GM20431 (cell line): ENCODE results near the gene P2RX6.
"Not testable (repeated sequence)": the region's sequence is repeated elsewhere in the genome, so short reads cannot be mapped to it uniquely, and the experiment has no call there.

Experiments used
- in situ Hi-C: fragments of 300-500 bp; cut with MseI, MboI; formaldehyde crosslinking; loops from one replicate; pipeline ENCODE4 v1.15.0; 2020; ENCODE audit warnings: low sequenced_read_pairs; ENCODE audit not compliant: unreplicated experiment

P2RX6 gene

GRCh38 chr22:21070690-21071615, 56.0 kb downstream of the P2RX6 start:
- in situ Hi-C loops, result no loop called here

GRCh38 chr22:21071796-21072195, 56.8 kb downstream of the P2RX6 start:
- in situ Hi-C loops, result not testable (repeated sequence)

DNA sequence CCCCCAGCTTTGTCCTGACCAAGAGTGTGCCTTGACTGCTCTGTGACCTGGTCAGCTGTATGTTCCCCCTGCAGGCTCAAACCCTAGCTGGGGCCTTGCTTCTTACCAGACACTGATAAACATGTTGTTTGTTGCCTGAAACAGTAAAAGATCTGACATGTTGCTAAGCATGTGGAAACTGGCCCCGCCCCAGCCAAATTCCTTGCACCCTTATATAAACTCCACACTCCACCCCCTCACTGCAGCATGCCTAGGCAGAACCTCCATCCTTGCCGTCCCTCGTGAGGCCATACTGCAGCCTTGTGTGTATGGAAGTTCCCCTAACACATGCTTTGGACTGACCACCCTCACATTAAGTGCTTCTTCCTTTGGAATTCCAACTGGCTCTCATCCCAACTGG, 58.1 kb downstream of the P2RX6 start:
- in situ Hi-C loops, result no loop called here

DNA sequence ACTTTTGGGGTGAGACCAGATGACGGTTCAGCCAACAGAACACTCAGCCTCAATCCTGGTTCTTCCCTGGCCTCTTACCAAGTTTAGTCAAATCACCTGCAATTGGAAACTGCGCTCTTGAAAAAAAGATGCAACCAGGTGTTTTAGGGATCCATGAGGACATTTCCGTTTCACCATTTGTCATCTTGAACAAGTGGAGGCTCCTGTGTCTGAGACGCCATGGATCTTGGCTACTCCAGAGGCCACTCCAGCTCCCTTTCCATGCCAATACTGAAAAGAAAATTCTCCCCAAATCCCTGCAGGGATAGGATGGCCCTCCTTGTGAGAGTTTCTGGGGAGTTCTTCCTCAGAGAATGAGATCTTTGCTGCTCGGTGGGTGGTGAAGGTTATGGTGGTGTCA, 58.5 kb downstream of the P2RX6 start:
- in situ Hi-C loops, result no loop called here

GRCh38 chr22:21074102-21074715, 59.2 kb downstream of the P2RX6 start:
- in situ Hi-C loops, result no loop called here

DNA sequence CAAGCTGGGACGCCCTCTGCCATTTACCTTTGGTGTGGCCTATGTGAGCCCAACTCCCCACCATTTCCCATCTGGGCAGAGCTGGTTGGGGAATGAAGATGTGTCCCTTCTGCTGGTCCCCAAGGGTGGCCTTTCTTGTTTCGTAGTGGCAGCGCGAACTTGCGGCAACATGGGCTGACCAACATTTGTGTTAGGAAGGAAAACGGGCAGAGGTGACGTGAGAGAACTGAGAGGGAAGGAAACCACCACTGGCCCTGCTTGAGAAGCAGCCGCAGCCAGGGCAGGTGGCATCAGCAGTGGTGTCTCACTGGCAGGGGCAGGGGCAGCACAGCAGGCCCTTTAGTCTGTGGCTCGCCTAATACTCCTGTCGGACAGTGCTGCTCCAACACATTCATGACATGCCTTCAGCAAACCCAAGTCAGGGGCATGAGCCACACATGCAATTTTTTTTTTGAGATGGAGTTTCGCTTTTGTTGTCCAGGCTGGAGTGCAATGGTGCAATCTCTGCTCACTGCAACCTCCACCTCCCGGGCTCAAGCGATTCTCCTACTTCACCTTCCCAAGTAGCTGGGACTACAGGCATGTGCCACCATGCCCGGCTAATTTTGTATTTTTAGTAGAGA, 60.7 kb downstream of the P2RX6 start:
- in situ Hi-C loops, result no loop called here

DNA sequence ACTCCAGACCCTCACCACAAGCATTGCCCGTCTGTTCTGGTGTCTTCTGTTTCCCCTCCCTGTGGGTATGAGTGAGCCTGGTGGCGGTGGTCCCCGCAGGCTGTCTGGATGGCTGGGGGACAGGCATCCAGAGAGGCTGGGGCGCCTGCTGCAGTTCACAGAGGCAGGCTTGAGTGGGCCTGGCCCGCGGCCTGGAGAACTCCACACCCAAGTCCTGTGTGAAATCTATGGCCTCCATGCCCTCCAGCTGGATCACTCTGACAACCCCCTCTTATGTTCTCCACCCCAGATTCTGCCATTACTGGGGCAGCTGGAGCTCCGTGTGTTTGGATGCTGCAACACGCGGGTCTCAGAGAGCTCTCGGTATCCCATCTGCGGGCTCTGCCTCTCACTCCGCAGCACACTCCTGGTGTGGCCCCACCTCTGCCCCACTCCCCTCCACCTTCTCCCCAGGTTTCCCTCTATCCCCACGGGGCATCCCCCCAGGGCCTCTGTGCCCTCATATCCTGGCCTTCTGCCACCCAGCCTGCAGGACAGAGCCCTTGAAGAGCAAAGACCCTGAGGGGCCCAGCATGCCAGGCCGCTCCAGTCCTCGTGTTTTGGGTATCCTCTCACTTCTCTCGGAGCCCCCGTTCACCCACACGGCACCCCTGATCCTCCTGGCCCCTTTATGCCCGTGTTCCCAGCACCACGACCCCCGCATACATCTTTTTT, 62.1 kb downstream of the P2RX6 start:
- in situ Hi-C loops, result no loop called here
